Measurements from ENCODE around the gene NANS. TPM values are rescaled to one million over a fixed set of nuclear protein-coding genes. Genes with fewer than 3 reads are reported as not detected.
A peak's percentile ranks its signal among the peaks of the same experiment; 100 is the strongest.

The NANS gene
- polyA plus RNA-seq, 3 donors, result 41.3 to 109 (median 95.9) TPM

DNA sequence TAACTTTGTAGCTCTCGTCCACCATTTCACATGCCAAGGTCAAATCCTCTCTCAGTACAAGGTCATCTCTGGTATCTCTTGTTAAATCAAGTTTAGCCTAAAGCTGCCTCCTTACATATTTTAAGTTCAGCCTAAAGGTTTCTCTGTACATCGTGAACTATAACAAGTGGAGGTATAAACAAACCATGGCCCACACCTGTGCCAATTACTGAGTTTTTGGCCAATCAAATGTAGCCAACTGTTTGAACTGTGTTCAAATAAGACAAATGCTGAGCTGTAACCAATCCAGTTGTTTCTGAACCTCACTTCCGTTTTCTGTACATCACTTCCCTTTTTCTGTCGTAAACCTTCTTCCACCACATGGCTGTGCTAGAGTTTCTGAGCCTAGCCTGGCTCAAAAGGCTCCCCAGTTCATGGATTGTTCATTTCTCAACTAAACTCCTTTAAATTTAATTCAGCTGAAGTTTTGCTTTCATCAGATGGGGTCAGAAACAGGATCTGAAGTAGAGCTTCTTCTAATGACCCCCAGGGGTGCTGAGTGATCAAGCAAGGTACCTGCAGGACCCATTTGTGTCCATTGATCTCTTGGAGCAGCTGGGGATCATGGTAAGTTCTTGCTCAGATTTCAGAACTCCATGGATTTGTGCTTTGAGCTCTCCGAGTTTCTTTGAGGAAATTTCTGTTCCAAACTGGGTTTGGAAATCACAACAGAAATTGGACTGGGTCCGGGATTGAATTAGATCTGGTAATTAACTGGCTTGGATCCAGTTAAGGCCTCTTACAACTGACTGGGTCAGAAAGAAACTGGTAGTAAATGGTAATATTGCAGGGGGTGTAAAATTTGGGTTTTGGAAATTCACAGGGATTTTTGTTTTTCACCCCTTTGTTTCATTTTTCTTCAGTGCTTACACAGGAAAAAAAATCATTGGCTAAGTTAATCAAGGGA is 11.0 kb upstream of the NANS start:
- Histone ChIP-seq H2AFZ (ENCODE audit: insufficient read depth, low read depth, low read length, poor library complexity, severe bottlenecking) (peak overlapping the region; percentile 79), H3K79me2 (ENCODE audit: insufficient read depth, low read length) (peaks cover 50% of the 10 kb centered on the region), H3K27me3 (ENCODE audit: control insufficient read depth in 2 of 2, insufficient read depth in 2 of 2, low read length in 2 of 2) (no peaks in the 10 kb centered on the region), H4K20me1 (ENCODE audit: insufficient read depth, low read length) (no peaks in the 10 kb centered on the region), H3K9ac (ENCODE audit: insufficient read depth, low read length, poor library complexity, severe bottlenecking) (peak overlapping the region; percentile 34), H3K36me3 (replicated peaks in 1 of 2; ENCODE audit: control insufficient read depth in 1 of 2, insufficient read depth in 2 of 2, low read length in 2 of 2) (no peaks in the 10 kb centered on the region), H3K4me2 (replicated peaks; ENCODE audit: extremely low read depth, low read length, poor library complexity, severe bottlenecking) (peak overlapping the region; percentile 58), H3K9me3 (replicated peaks in 1 of 2; ENCODE audit: control insufficient read depth in 1 of 2, insufficient read depth in 1 of 2, low read length in 2 of 2) (peaks cover 0 to 6% of the 10 kb centered on the region in 2 donors), H3K27ac (ENCODE audit: low read depth in 1 of 2, low read length in 2 of 2) (peak overlapping the region; percentile 33 to 85), H3K4me1 (ENCODE audit: control insufficient read depth in 1 of 2, insufficient read depth in 2 of 2, low read length in 2 of 2) (peaks cover 27 to 44% of the 10 kb centered on the region in 2 donors), H3K4me3 (replicated peaks in 1 of 3; ENCODE audit: low read depth in 2 of 3, low read length in 3 of 3) (peak overlapping the region in 2 of 3 experiments; percentile 40 to 67)
- H3K27ac Mint-ChIP-seq, result peak overlapping the region; percentile 90 to 93 (median 92)
- intact Hi-C loops (cut with micrococcal nuclease), result no loop called here
- DNase-seq, result peak; percentile 81 to 91 (median 90)
- peaks cover 0 to 4% of the 10 kb centered on the region in 2 donors for H3K36me3 Mint-ChIP-seq
- H3K27me3 Mint-ChIP-seq (ENCODE audit: low read depth in 3 of 3), result peaks cover 0 to 1% (median under 1%) of the 10 kb centered on the region in 3 donors
- H3K4me1 Mint-ChIP-seq, result peaks cover 43% of the 10 kb centered on the region
- H3K9me3 Mint-ChIP-seq, result peaks cover 0 to 8% (median 5%) of the 10 kb centered on the region in 7 donors
- peak overlapping the region; percentile 64 to 82 for H3K4me3 Mint-ChIP-seq
- TF ChIP-seq, protein P1, sequence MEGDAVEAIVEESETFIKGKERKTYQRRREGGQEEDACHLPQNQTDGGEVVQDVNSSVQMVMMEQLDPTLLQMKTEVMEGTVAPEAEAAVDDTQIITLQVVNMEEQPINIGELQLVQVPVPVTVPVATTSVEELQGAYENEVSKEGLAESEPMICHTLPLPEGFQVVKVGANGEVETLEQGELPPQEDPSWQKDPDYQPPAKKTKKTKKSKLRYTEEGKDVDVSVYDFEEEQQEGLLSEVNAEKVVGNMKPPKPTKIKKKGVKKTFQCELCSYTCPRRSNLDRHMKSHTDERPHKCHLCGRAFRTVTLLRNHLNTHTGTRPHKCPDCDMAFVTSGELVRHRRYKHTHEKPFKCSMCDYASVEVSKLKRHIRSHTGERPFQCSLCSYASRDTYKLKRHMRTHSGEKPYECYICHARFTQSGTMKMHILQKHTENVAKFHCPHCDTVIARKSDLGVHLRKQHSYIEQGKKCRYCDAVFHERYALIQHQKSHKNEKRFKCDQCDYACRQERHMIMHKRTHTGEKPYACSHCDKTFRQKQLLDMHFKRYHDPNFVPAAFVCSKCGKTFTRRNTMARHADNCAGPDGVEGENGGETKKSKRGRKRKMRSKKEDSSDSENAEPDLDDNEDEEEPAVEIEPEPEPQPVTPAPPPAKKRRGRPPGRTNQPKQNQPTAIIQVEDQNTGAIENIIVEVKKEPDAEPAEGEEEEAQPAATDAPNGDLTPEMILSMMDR (IDR thresholded peaks at IDR 0.05), result peak; percentile 27
- 38% methylated on average over 5 of the region's 6 CpGs for WGBS (ENCODE audit: insufficient coverage)

GRCh38 chr9:98046180-98046543 is 10.4 kb upstream of the NANS start:
- H2AFZ ChIP-seq (ENCODE audit: insufficient read depth, low read depth, low read length, poor library complexity, severe bottlenecking), result peak overlapping the region; percentile 79
- peak overlapping the region; percentile 58 for H3K4me2 ChIP-seq (replicated peaks; ENCODE audit: extremely low read depth, low read length, poor library complexity, severe bottlenecking)
- H3K36me3 Mint-ChIP-seq, result peaks cover 0 to 4% of the 10 kb centered on the region in 2 donors
- peak overlapping the region in 4 of 7 donors; percentile 69 to 93 (median 92) for H3K27ac Mint-ChIP-seq
- peaks cover 43% of the 10 kb centered on the region for H3K4me1 Mint-ChIP-seq
- 85% methylated on average over 3 of the region's 9 CpGs for WGBS (ENCODE audit: insufficient coverage)
- peak overlapping the region in 1 of 2 donors; percentile 85 for H3K27ac ChIP-seq (ENCODE audit: low read depth in 1 of 2, low read length in 2 of 2)
- no peak overlapping the region for H3K9ac ChIP-seq (ENCODE audit: insufficient read depth, low read length, poor library complexity, severe bottlenecking)
- peaks cover 52% of the 10 kb centered on the region for H3K79me2 ChIP-seq (ENCODE audit: insufficient read depth, low read length)
- peaks cover 0 to 6% of the 10 kb centered on the region in 2 donors for H3K9me3 ChIP-seq (replicated peaks in 1 of 2; ENCODE audit: control insufficient read depth in 1 of 2, insufficient read depth in 1 of 2, low read length in 2 of 2)
- H3K4me3 ChIP-seq (replicated peaks in 1 of 3; ENCODE audit: low read depth in 2 of 3, low read length in 3 of 3), result peak overlapping the region in 1 of 3 experiments; percentile 67
- peaks cover 0 to 3% (median 0%) of the 10 kb centered on the region in 3 donors for H3K27me3 Mint-ChIP-seq (ENCODE audit: low read depth in 3 of 3)
- TF ChIP-seq, protein P1 (IDR thresholded peaks at IDR 0.05), result no peak
- peaks cover 0 to 8% (median 5%) of the 10 kb centered on the region in 7 donors for H3K9me3 Mint-ChIP-seq
- no peaks in the 10 kb centered on the region for H4K20me1 ChIP-seq (ENCODE audit: insufficient read depth, low read length)
- peaks cover 27 to 44% of the 10 kb centered on the region in 2 donors for H3K4me1 ChIP-seq (ENCODE audit: control insufficient read depth in 1 of 2, insufficient read depth in 2 of 2, low read length in 2 of 2)
- intact Hi-C loops (cut with micrococcal nuclease), result no loop called here
- H3K36me3 ChIP-seq (replicated peaks in 1 of 2; ENCODE audit: control insufficient read depth in 1 of 2, insufficient read depth in 2 of 2, low read length in 2 of 2), result no peaks in the 10 kb centered on the region
- H3K27me3 ChIP-seq (ENCODE audit: control insufficient read depth in 2 of 2, insufficient read depth in 2 of 2, low read length in 2 of 2), result no peaks in the 10 kb centered on the region
- DNase-seq, result no peak
- H3K4me3 Mint-ChIP-seq, result peak overlapping the region; percentile 64 to 82

Data from CD14-positive monocyte (primary cell).